Panc1 (cell line): ENCODE data around the gene IFNA10. TPM values are rescaled to one million over a fixed set of nuclear protein-coding genes. Genes with fewer than 3 reads are reported as not detected.

Source experiments
- ATAC-seq: fragments of 200-7000 bp; cut with Tn5 transposase; 2 replicates; pipeline ENCODE4 v1.9.1; 2020; ENCODE audit warnings: mild to moderate bottlenecking, moderate library complexity
- BruUV-seq: library from RNA; stranded (reverse); fragments of 400-500 nt; replicated peaks from 2 replicates; lab custom pipeline; 2021; lab: Mats Ljungman, UMichigan
- CTCF ChIA-PET: fragments of 300-600 bp; sonication (Branson Sonifier 250); formaldehyde crosslinking; loops from one replicate; lab custom pipeline; 2022; ENCODE audit warnings: antibody characterized with exemption; lab: Charles Lee
- POLR2A ChIA-PET: fragments of 300-600 bp; sonication (Branson Sonifier 250); formaldehyde crosslinking; loops from one replicate; lab custom pipeline; 2022; ENCODE audit warnings: antibody characterized with exemption; lab: Charles Lee
- DNase-seq: peaks from one replicate; pipeline ENCODE4 v3.0.0-alpha.2; 2010; ENCODE audit warnings: low read depth, low spot score
- H3K27ac ChIP-seq: 2 replicates; pipeline ENCODE4 v1.5.1; 2011; ENCODE audit warnings: mild to moderate bottlenecking, low read length, inconsistent platforms
- H3K27me3 ChIP-seq: fragments of 200-500 bp; sonication (Bioruptor generic); 2 replicates; pipeline ENCODE4 v1.6.0; 2014; ENCODE audit warnings: low read length, inconsistent platforms; ENCODE audit not compliant: control insufficient read depth, insufficient read depth
- H3K36me3 ChIP-seq: fragments of 200-500 bp; sonication (Bioruptor generic); 2 replicates; pipeline ENCODE4 v1.5.1; 2014; ENCODE audit warnings: inconsistent platforms, mild to moderate bottlenecking, low read length, moderate library complexity; ENCODE audit not compliant: control insufficient read depth, insufficient read depth
- H3K4me1 ChIP-seq: 2 replicates; pipeline ENCODE4 v1.5.1; 2011; ENCODE audit warnings: inconsistent platforms, mild to moderate bottlenecking, low read length, moderate library complexity; ENCODE audit not compliant: control insufficient read depth, insufficient read depth
- H3K4me3 ChIP-seq, 2 experiments: 2 replicates each; pipeline ENCODE4 v1.5.1; 2011 to 2012; ENCODE audit warnings: low read depth in 2 of 2, low read length in 2 of 2, mild to moderate bottlenecking in 2 of 2, inconsistent platforms in 1 of 2, moderate library complexity in 1 of 2
- H3K9me3 ChIP-seq: fragments of 200-500 bp; sonication (Bioruptor generic); 2 replicates; pipeline ENCODE4 v1.5.1; 2014; ENCODE audit warnings: low read depth, mild to moderate bottlenecking, inconsistent platforms, low read length, moderate library complexity; ENCODE audit not compliant: control insufficient read depth, insufficient read depth
- POLR2AphosphoS5 ChIP-seq: IDR thresholded peaks from 2 replicates; pipeline ENCODE4 v1.6.1; 2012; ENCODE audit warnings: mild to moderate bottlenecking, low read depth, low read length, moderate library complexity
- SIN3A ChIP-seq: IDR thresholded peaks from 2 replicates; pipeline ENCODE4 v1.6.1; 2012; ENCODE audit warnings: low read depth, mild to moderate bottlenecking, low read length, moderate library complexity, borderline replicate concordance; ENCODE audit not compliant: insufficient read depth
- TCF7L2 ChIP-seq: IDR thresholded peaks from 2 replicates; pipeline ENCODE4 v1.6.1; 2011; ENCODE audit warnings: mild to moderate bottlenecking, low read depth, low read length, inconsistent platforms
- in situ Hi-C: cut with HindIII; loops from 2 replicates; pipeline ENCODE4 v1.10.0; 2016; ENCODE audit warnings: low sequenced_read_pairs, low pct_unique_long_range_greater_than_20kb
- intact Hi-C: fragments of 100-400 bp; cut with micrococcal nuclease; formaldehyde crosslinking; loops from one replicate; pipeline ENCODE4 v1.10.0; 2022; ENCODE audit not compliant: unreplicated experiment
- total RNA-seq: library from RNA; stranded (reverse); gene quantifications from one replicate; pipeline ENCODE4 v1.2.1, GENCODE V29; 2021; ENCODE audit not compliant: unreplicated experiment
- TF ChIP-seq, protein P1 (sequence below), 2 experiments: IDR thresholded peaks; 2 replicates each; pipeline ENCODE4 v1.6.1; 2011 to 2012; ENCODE audit warnings: low read depth in 2 of 2, control low read depth in 1 of 2, low read length in 1 of 2, mild to moderate bottlenecking in 1 of 2, moderate library complexity in 1 of 2; ENCODE audit not compliant: insufficient read depth in 1 of 2
- TF ChIP-seq, protein P2 (sequence below): fragments of 450-650 bp; IDR thresholded peaks from 2 replicates; pipeline ENCODE4 v1.5.1; 2017; ENCODE audit warnings: mild to moderate bottlenecking

Gene IFNA10
- total RNA-seq, 1 experiment from 2014 or later: not detected

DNA sequence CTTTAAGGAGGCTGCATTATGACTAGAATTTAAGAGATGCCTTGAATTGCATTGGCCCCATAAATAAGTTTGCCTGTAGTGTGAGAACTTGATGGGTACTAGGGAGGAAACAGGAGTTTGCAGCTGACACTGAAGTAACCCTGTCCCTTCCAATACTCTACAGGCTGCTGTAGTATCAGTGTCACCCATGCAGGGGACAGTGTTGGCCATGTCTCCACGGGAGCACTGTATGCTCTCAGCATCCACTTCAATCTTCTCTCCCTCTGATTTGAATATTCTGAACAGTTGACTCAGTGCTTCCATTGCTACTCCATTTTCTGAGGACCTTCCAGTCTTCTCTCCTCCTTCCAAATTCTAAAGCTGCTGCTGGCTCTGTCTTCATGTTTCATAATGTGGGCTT is 44.2 kb upstream of the IFNA10 start:
- Histone ChIP-seq H3K27ac (no peak overlapping the region), H3K4me3 (no peak overlapping the region), H3K27me3 (no peaks in the 10 kb centered on the region), H3K4me1 (no peaks in the 10 kb centered on the region; the same call in 1 of the 2 replicates), H3K9me3 (no peaks in the 10 kb centered on the region), H3K36me3 (no peaks in the 10 kb centered on the region)
- DNase-seq (no peak), ATAC-seq (no peak)
- in situ Hi-C loops (no loop called here), intact Hi-C loops (no loop called here)
- TF ChIP-seq POLR2AphosphoS5 (no peak), SIN3A (no peak), TCF7L2 (no peak)
- TF ChIP-seq, protein P1, sequence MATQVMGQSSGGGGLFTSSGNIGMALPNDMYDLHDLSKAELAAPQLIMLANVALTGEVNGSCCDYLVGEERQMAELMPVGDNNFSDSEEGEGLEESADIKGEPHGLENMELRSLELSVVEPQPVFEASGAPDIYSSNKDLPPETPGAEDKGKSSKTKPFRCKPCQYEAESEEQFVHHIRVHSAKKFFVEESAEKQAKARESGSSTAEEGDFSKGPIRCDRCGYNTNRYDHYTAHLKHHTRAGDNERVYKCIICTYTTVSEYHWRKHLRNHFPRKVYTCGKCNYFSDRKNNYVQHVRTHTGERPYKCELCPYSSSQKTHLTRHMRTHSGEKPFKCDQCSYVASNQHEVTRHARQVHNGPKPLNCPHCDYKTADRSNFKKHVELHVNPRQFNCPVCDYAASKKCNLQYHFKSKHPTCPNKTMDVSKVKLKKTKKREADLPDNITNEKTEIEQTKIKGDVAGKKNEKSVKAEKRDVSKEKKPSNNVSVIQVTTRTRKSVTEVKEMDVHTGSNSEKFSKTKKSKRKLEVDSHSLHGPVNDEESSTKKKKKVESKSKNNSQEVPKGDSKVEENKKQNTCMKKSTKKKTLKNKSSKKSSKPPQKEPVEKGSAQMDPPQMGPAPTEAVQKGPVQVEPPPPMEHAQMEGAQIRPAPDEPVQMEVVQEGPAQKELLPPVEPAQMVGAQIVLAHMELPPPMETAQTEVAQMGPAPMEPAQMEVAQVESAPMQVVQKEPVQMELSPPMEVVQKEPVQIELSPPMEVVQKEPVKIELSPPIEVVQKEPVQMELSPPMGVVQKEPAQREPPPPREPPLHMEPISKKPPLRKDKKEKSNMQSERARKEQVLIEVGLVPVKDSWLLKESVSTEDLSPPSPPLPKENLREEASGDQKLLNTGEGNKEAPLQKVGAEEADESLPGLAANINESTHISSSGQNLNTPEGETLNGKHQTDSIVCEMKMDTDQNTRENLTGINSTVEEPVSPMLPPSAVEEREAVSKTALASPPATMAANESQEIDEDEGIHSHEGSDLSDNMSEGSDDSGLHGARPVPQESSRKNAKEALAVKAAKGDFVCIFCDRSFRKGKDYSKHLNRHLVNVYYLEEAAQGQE (IDR thresholded peaks at IDR 0.05; ENCODE audit: insufficient read depth in 1 of 2, low read depth in 2 of 2, low read length in 1 of 2): no peak
- TF ChIP-seq, protein P2, sequence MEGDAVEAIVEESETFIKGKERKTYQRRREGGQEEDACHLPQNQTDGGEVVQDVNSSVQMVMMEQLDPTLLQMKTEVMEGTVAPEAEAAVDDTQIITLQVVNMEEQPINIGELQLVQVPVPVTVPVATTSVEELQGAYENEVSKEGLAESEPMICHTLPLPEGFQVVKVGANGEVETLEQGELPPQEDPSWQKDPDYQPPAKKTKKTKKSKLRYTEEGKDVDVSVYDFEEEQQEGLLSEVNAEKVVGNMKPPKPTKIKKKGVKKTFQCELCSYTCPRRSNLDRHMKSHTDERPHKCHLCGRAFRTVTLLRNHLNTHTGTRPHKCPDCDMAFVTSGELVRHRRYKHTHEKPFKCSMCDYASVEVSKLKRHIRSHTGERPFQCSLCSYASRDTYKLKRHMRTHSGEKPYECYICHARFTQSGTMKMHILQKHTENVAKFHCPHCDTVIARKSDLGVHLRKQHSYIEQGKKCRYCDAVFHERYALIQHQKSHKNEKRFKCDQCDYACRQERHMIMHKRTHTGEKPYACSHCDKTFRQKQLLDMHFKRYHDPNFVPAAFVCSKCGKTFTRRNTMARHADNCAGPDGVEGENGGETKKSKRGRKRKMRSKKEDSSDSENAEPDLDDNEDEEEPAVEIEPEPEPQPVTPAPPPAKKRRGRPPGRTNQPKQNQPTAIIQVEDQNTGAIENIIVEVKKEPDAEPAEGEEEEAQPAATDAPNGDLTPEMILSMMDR: no peak
- CTCF ChIA-PET: no interaction called here
- POLR2A ChIA-PET: no interaction called here
- BruUV-seq: no TSS peak

DNA sequence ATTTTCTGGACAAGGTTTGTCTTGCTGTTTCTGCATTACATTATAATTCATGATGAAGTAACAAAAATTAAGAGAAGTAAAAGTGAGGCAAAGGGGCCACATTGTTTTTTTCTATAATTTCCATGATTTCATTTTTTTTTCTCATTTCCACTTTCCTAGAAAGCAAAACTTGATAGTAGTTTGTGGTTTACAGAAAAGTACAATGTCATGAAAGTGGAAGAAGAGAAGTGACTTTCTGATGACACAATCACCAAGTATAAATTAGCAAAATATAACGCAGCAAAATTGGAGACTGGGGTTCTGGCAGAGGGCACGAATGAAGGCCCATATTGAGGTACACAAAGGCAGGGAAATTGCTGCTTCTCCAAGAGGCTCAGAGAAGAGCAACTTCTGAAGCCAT is 37.9 kb upstream of the IFNA10 start:
- ATAC-seq: no peak
- Histone ChIP-seq H3K27ac (no peak overlapping the region), H3K4me1 (no peaks in the 10 kb centered on the region), H3K36me3 (no peaks in the 10 kb centered on the region; the same call in 1 of the 2 replicates), H3K4me3 (no peak overlapping the region), H3K27me3 (no peaks in the 10 kb centered on the region), H3K9me3 (no peaks in the 10 kb centered on the region)
- no TSS peak for BruUV-seq
- in situ Hi-C loops (no loop called here), intact Hi-C loops (no loop called here)
- ChIA-PET CTCF (no interaction called here), POLR2A (no interaction called here)
- DNase-seq: no peak
- TF ChIP-seq TCF7L2: no peak
- TF ChIP-seq, protein P2: no peak
- TF ChIP-seq, protein P1 (IDR thresholded peaks at IDR 0.05; ENCODE audit: insufficient read depth in 1 of 2, low read depth in 2 of 2, low read length in 1 of 2): no peak
- TF ChIP-seq SIN3A: no peak
- no peak for TF ChIP-seq POLR2AphosphoS5
